Cardiac fibroblast (primary cell): Measurements from ENCODE around the gene RAP2C.

Experiments
- DNase-seq, 2 donors: peaks; one replicate each; pipeline versions ENCODE4 v3.0.0 to v3.0.0-alpha.2; 2010; ENCODE audit warnings: low read depth in 2 of 2
- H3K4me3 ChIP-seq, 2 donors: replicated peaks in 1 of 2; 1 replicate in 1 of 2; 2 replicates in 1 of 2; pipeline ENCODE4 v1.5.1; 2011; ENCODE audit warnings: low read depth in 2 of 2, low read length in 2 of 2, mild to moderate bottlenecking in 2 of 2, moderate library complexity in 1 of 2
- TF ChIP-seq, protein P1 (sequence below): IDR thresholded peaks from one replicate; pipeline ENCODE4 v1.5.1; 2011; ENCODE audit warnings: low read depth, mild to moderate bottlenecking, low read length, inconsistent platforms

Gene RAP2C

DNA sequence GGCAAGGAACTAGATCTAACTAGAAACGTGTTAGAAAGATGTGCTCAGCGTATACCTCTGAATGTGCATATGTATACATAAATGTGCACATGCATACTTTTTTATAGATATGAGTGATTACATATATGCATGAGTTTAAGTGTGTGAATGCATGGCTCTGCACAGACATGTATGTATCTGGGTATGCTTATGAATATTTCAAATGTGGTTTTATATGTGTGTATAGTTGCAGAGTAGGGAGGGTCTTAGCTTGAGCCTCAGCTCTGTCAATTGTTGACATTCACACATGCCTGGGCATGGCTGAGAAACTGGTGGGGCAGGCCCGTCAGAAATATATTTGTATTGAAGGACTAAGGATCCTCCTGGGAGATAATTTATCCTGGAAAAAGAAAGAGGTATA is 31.1 kb downstream of the RAP2C start:
- no peak for DNase-seq
- no peak overlapping the region for H3K4me3 ChIP-seq
- TF ChIP-seq, protein P1, sequence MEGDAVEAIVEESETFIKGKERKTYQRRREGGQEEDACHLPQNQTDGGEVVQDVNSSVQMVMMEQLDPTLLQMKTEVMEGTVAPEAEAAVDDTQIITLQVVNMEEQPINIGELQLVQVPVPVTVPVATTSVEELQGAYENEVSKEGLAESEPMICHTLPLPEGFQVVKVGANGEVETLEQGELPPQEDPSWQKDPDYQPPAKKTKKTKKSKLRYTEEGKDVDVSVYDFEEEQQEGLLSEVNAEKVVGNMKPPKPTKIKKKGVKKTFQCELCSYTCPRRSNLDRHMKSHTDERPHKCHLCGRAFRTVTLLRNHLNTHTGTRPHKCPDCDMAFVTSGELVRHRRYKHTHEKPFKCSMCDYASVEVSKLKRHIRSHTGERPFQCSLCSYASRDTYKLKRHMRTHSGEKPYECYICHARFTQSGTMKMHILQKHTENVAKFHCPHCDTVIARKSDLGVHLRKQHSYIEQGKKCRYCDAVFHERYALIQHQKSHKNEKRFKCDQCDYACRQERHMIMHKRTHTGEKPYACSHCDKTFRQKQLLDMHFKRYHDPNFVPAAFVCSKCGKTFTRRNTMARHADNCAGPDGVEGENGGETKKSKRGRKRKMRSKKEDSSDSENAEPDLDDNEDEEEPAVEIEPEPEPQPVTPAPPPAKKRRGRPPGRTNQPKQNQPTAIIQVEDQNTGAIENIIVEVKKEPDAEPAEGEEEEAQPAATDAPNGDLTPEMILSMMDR, result no peak

DNA sequence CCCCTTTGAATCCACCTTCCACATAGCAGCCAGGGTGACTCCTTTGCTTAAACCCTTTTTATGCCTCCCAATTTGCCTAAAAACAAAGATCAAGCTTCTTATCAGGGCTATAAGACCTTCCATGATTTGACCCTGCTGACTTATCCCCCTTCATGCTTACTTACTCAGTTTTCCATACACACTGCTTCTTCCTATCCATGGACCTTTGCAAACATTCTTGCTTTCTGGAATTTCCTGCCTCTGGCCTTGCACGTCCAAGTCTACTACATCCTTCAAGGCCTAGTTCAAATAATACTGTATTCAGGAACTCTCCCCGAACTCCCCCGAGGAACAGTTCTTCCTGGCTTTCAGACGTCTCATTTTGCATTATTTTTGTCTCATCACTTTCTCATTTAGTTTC is 31.8 kb downstream of the RAP2C start:
- TF ChIP-seq, protein P1, result no peak
- no peak overlapping the region for H3K4me3 ChIP-seq
- DNase-seq, result no peak

DNA sequence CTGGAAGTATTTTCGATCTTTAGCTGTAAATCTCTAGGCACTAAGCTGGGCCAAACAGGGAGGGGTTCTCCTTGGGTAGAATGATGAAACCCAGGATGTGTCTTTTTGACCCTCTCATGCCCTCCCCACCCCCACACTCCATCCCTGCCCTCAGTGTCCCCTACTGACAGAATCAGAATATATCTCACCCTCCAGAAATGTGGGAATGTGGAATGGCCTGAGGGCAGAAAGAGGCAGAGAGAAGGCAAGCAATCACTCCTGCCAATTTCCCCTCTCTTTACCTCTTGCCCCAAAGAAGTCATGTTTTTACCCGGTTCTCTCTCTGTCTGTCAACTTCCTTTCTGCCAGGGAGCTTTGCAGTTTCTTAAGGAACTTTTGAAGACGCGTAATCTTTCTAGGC is 34.4 kb downstream of the RAP2C start:
- no peak overlapping the region for H3K4me3 ChIP-seq
- no peak for DNase-seq
- TF ChIP-seq, protein P1, result no peak

DNA sequence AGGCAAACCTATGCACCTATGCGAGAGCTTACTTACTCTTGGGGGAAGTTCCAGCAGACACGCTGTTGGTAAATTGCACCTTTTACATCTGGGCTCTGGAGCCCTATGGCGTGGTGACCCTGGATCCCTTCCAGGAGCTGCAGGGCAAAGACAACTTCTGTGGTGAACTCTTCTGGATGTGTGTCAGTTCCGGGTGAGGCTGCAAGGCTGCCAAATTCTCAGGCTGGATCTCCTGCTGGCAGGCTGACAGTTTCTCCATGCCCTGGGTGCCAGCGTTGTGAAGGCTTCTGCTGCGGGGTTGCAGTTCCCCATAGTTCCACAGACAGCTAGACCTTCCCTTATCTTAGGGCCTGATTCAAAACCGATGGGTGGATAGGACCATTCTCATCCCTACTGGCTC is 37.9 kb downstream of the RAP2C start:
- no peak for DNase-seq
- TF ChIP-seq, protein P1, result no peak
- no peak overlapping the region for H3K4me3 ChIP-seq

DNA sequence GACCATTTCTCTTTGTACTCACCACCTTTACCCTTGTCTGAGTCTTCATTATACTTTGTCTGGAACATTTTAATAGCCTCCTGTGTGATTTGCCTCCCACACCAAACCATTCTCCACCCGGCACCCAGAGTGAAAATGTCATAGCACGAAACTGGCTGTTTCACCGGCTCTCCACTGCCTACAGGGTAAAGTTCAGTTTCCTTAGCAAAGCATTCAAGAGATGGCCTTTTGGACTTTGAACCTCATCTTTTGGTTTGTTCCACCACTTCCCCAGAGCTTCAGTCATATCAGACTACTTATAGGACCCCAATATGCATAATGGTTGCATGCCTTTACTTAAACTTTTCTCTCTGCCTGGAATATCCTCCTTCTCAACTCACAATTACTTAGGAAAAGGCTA is 38.3 kb downstream of the RAP2C start:
- TF ChIP-seq, protein P1, result no peak
- DNase-seq, result no peak
- H3K4me3 ChIP-seq, result no peak overlapping the region

DNA sequence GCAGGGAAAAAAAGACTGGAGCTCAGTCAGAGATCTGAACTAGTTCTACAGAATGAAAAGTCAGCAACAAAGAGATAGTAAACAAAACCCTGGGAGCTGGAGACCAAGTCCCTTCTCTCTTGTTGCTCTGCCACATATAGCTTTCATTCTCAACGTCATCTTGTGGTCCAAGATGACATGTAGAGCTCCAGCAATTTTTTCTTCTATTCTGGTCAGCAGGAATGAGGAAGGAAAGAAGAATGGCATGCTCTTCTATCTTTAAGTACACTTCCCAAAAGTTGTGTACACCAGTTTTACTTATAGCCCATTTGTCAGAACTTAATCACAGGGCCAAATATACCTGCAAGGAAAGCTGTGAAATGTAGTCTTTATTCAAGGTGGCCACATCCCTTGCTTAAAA is 45.6 kb downstream of the RAP2C start:
- TF ChIP-seq, protein P1, result no peak
- DNase-seq, result no peak

DNA sequence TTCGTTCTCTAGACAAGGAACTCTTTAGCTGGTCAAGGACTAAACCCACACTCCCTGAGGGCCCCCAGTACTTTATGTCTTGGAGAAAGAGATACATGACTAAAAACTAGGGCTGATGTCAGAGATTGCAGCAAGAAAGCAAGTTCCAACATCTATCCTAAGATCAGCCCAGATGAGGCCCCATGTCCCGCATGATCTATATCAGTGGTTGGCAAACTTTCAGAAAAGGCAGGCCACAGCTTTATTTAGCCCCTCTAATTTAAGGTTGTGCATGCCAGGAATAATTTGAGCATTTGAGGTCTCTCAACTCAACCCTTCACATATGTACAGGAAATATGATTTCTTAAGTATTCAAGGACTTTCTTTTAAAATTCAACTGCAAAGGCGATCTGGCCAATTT is 47.4 kb downstream of the RAP2C start:
- TF ChIP-seq, protein P1, result no peak
- no peak overlapping the region for H3K4me3 ChIP-seq
- DNase-seq, result no peak

More for the DNA sequence above, 45.6 kb downstream of the RAP2C start:
- no peak overlapping the region for H3K4me3 ChIP-seq
